GM21528 (cell line): Measurements from ENCODE around the gene RASL10B.
"Not testable (repeated sequence)": the region's sequence is repeated elsewhere in the genome, so short reads cannot be mapped to it uniquely, and the experiment has no call there.

Experiments
- ATAC-seq: cut with Tn5 transposase; IDR thresholded peaks from one replicate; pipeline ENCODE4 v1.9.1; 2021; ENCODE audit warnings: mild to moderate bottlenecking, moderate library complexity; ENCODE audit not compliant: unreplicated experiment, low FRiP score

The RASL10B gene

GRCh38 chr17:35731239-35731916, at the start of gene RASL10B:
Gene RASL10B, plus strand, starts transcription at chr17:35731639. Its CDS starts 3,546 bp downstream, at chr17:35735185.
- no peak for ATAC-seq

GRCh38 chr17:35683591-35683990, 47.8 kb upstream of the RASL10B start:
- ATAC-seq: no peak

GRCh38 chr17:35684055-35684802, 47.2 kb upstream of the RASL10B start:
- ATAC-seq: no peak

GRCh38 chr17:35692512-35693210, 38.8 kb upstream of the RASL10B start:
- no peak for ATAC-seq

- no peak for ATAC-seq
These were observed 37.8 kb upstream of the RASL10B start for GRCh38 chr17:35693662-35694061.

- ATAC-seq: no peak
These were observed 36.5 kb upstream of the RASL10B start for GRCh38 chr17:35694906-35695305.

GRCh38 chr17:35695613-35696012, 35.8 kb upstream of the RASL10B start:
- ATAC-seq: no peak

- ATAC-seq: no peak
These were observed 32.6 kb upstream of the RASL10B start for GRCh38 chr17:35698800-35699199.

- no peak for ATAC-seq
These were observed 31.3 kb upstream of the RASL10B start for GRCh38 chr17:35700150-35700549.

- ATAC-seq: no peak
These were observed 29.9 kb upstream of the RASL10B start for GRCh38 chr17:35701491-35701890.

- ATAC-seq: not testable (repeated sequence)
These were observed 28.1 kb upstream of the RASL10B start for GRCh38 chr17:35703308-35703707.

- no peak for ATAC-seq
These were observed 26.2 kb upstream of the RASL10B start for GRCh38 chr17:35705230-35705629.

GRCh38 chr17:35705705-35706104, 25.7 kb upstream of the RASL10B start:
- ATAC-seq: no peak

GRCh38 chr17:35708149-35708548, 23.3 kb upstream of the RASL10B start:
- ATAC-seq: no peak

- no peak for ATAC-seq
These were observed 22.5 kb upstream of the RASL10B start for GRCh38 chr17:35708951-35709350.

- ATAC-seq: no peak
These were observed 21.6 kb upstream of the RASL10B start for GRCh38 chr17:35709874-35710273.

- ATAC-seq: no peak
These were observed 20.5 kb upstream of the RASL10B start for GRCh38 chr17:35710950-35711349.

- no peak for ATAC-seq
These were observed 18.2 kb upstream of the RASL10B start for GRCh38 chr17:35713069-35713728.

GRCh38 chr17:35714988-35715387, 16.5 kb upstream of the RASL10B start:
- no peak for ATAC-seq

- ATAC-seq: no peak
These were observed 16.0 kb upstream of the RASL10B start for GRCh38 chr17:35715416-35715815.

GRCh38 chr17:35716173-35716572, 15.3 kb upstream of the RASL10B start:
- ATAC-seq: no peak
